DMS53 treated with DMSO at 0.1 percent for 48 hours (cell line): Measurements from ENCODE around the gene ZBTB7A.
"Not testable (repeated sequence)": the region's sequence is repeated elsewhere in the genome, so short reads cannot be mapped to it uniquely, and the experiment has no call there.

Source experiments
- DNase-seq: peaks from one replicate; lab custom pipeline; 2025; ENCODE audit not compliant: unreplicated experiment; lab: John Stamatoyannopoulos, UW

ZBTB7A gene

GRCh38 chr19:3998667-3999412 lies 67.9 kb downstream of the ZBTB7A start:
- DNase-seq: not testable (repeated sequence)

GRCh38 chr19:3995607-3996006 lies 71.1 kb downstream of the ZBTB7A start:
- DNase-seq: no peak
